HCT116 (cell line): ENCODE data around the gene PDXK. TPM values are rescaled to one million over a fixed set of nuclear protein-coding genes. Genes with fewer than 3 reads are reported as not detected.

Experiments
- ATAC-seq: fragments of 200-7000 bp; cut with Tn5 transposase; 2 replicates; pipeline ENCODE4 v1.9.1; 2020; ENCODE audit warnings: mild to moderate bottlenecking, moderate library complexity
- BruUV-seq: library from RNA; stranded (reverse); fragments of 400-500 nt; replicated peaks from 2 replicates; lab custom pipeline; 2021; lab: Mats Ljungman, UMichigan
- CTCF ChIA-PET: fragments of 300-600 bp; sonication (Branson Sonifier 250); formaldehyde crosslinking; loops from one replicate; lab custom pipeline; 2021; ENCODE audit warnings: antibody characterized with exemption; lab: Charles Lee
- POLR2A ChIA-PET: fragments of 300-600, 350-600 bp; sonication (Branson Sonifier 250); formaldehyde crosslinking; loops from one replicate; lab custom pipeline; 2021; ENCODE audit warnings: antibody characterized with exemption; lab: Charles Lee
- RAD21 ChIA-PET, 2 experiments: fragments of 300-600 bp; sonication (Branson Sonifier 250); formaldehyde crosslinking; loops; one replicate each; lab custom pipeline; 2023; ENCODE audit warnings: low total read pairs in 2 of 2; ENCODE audit not compliant: uncharacterized antibody in 2 of 2, unreplicated experiment in 2 of 2, low non-redundant PET in 1 of 2; lab: Charles Lee
- DNase-seq: peaks from one replicate; pipeline ENCODE4 v3.0.0-alpha.2; 2010; ENCODE audit warnings: low read depth, low spot score
- H2AFZ ChIP-seq: fragments of 200-600 bp; shearing (Covaris generic), sonication (generic); 2 replicates; pipeline ENCODE4 v1.6.1; 2017; ENCODE audit warnings: low read depth, mixed run types, mixed read lengths, antibody characterized with exemption, low read length; ENCODE audit not compliant: poor library complexity, severe bottlenecking
- H3K27ac ChIP-seq: 2 replicates; pipeline ENCODE4 v1.5.1; 2012; ENCODE audit warnings: low read depth, low read length
- H3K27me3 ChIP-seq: fragments of 200-600 bp; sonication (generic); 2 replicates; pipeline ENCODE4 v1.6.1; 2016; ENCODE audit warnings: mixed run types, low read length, mixed read lengths; ENCODE audit not compliant: insufficient read depth
- H3K36me3 ChIP-seq, 2 experiments: fragments of 200-500 bp in 1 of 2; fragments of 200-600 bp in 1 of 2; sonication (Bioruptor generic) in 1 of 2; sonication (generic) in 1 of 2; 2 replicates each; pipeline versions ENCODE4 v1.5.1 to v1.6.1; 2014 to 2016; ENCODE audit warnings: low read length in 2 of 2, inconsistent platforms in 1 of 2, mixed read lengths in 1 of 2, mixed run types in 1 of 2; ENCODE audit not compliant: insufficient read depth in 2 of 2, control insufficient read depth in 1 of 2
- H3K4me1 ChIP-seq, 2 experiments: fragments of 200-600 bp in 1 of 2; sonication (generic) in 1 of 2; 2 replicates each; pipeline versions ENCODE4 v1.5.1 to v1.6.1; 2012 to 2017; ENCODE audit warnings: low read length in 2 of 2, inconsistent platforms in 1 of 2, mild to moderate bottlenecking in 1 of 2, mixed read lengths in 1 of 2, mixed run types in 1 of 2, moderate library complexity in 1 of 2; ENCODE audit not compliant: insufficient read depth in 2 of 2, control insufficient read depth in 1 of 2
- H3K4me2 ChIP-seq: fragments of 200-600 bp; sonication (generic); 2 replicates; pipeline ENCODE4 v1.6.1; 2017; ENCODE audit warnings: mixed run types, low read length, mixed read lengths
- H3K4me3 ChIP-seq, 2 experiments: fragments of 200-600 bp in 1 of 2; sonication (generic) in 1 of 2; replicated peaks in 1 of 2; 2 replicates each; pipeline ENCODE4 v1.5.1; 2011 to 2016; ENCODE audit warnings: low read length in 2 of 2, control low read depth in 1 of 2, low read depth in 1 of 2, mild to moderate bottlenecking in 1 of 2, mixed read lengths in 1 of 2, mixed run types in 1 of 2
- H3K79me2 ChIP-seq: fragments of 200-600 bp; sonication (generic); 2 replicates; pipeline ENCODE4 v1.6.1; 2017; ENCODE audit warnings: mild to moderate bottlenecking, mixed run types, low read length, moderate library complexity, mixed read lengths; ENCODE audit not compliant: insufficient read depth
- H3K9ac ChIP-seq: fragments of 200-600 bp; sonication (generic); 2 replicates; pipeline ENCODE4 v1.6.1; 2016; ENCODE audit warnings: low read length, mixed read lengths
- H3K9me2 ChIP-seq: fragments of 200-600 bp; sonication (generic), shearing (Covaris generic); 2 replicates; pipeline ENCODE4 v1.6.1; 2017; ENCODE audit warnings: mixed run types, mild to moderate bottlenecking, moderate library complexity; ENCODE audit not compliant: insufficient read depth
- H3K9me3 ChIP-seq, 2 experiments: fragments of 200-500 bp in 1 of 2; fragments of 200-600 bp in 1 of 2; sonication (Bioruptor generic) in 1 of 2; sonication (generic) in 1 of 2; 2 replicates each; pipeline ENCODE4 v1.6.1; 2014 to 2017; ENCODE audit warnings: low read length in 2 of 2, mixed read lengths in 2 of 2, inconsistent platforms in 1 of 2, low read depth in 1 of 2, mild to moderate bottlenecking in 1 of 2, mixed run types in 1 of 2, moderate library complexity in 1 of 2; ENCODE audit not compliant: control insufficient read depth in 1 of 2, insufficient read depth in 1 of 2
- H4K20me1 ChIP-seq: fragments of 200-600 bp; sonication (generic), shearing (Covaris generic); 2 replicates; pipeline ENCODE4 v1.6.1; 2017; ENCODE audit warnings: mixed run types, mild to moderate bottlenecking, moderate library complexity; ENCODE audit not compliant: insufficient read depth
- ATF3 ChIP-seq: IDR thresholded peaks from 2 replicates; pipeline ENCODE4 v1.6.1; 2012
- CBX3 ChIP-seq: IDR thresholded peaks from 2 replicates; pipeline ENCODE4 v1.6.1; 2012; ENCODE audit warnings: low read depth
- ELF1 ChIP-seq: IDR thresholded peaks from 2 replicates; pipeline ENCODE4 v1.6.1; 2012; ENCODE audit warnings: low read depth, borderline replicate concordance
- EZH2 ChIP-seq: fragments of 200-600 bp; sonication (generic); IDR thresholded peaks from 2 replicates; pipeline ENCODE4 v1.6.1; 2017; ENCODE audit warnings: antibody characterized with exemption, mixed run types
- JUND ChIP-seq: IDR thresholded peaks from 2 replicates; pipeline ENCODE4 v1.6.1; 2012
- POLR2AphosphoS5 ChIP-seq: IDR thresholded peaks from 2 replicates; pipeline ENCODE4 v1.6.1; 2011; ENCODE audit warnings: mild to moderate bottlenecking, low read depth, low read length, moderate library complexity
- REST ChIP-seq: IDR thresholded peaks from 2 replicates; pipeline ENCODE4 v1.6.1; 2012; ENCODE audit warnings: low read depth
- SRF ChIP-seq: IDR thresholded peaks from 2 replicates; pipeline ENCODE4 v1.6.1; 2012; ENCODE audit warnings: low read depth
- YY1 ChIP-seq: IDR thresholded peaks from 2 replicates; pipeline ENCODE4 v1.6.1; 2011; ENCODE audit warnings: low read length, low read depth, moderate library complexity, mild to moderate bottlenecking; ENCODE audit not compliant: insufficient replicate concordance; ENCODE audit errors: extremely low read depth
- intact Hi-C: fragments of 100-400 bp; cut with micrococcal nuclease; formaldehyde crosslinking; loops from 2 replicates; pipeline ENCODE4 v1.10.0; 2022
- total RNA-seq: library from RNA; stranded (reverse); gene quantifications from one replicate; pipeline ENCODE4 v1.2.1, GENCODE V29; 2021; ENCODE audit not compliant: unreplicated experiment

PDXK gene
- total RNA-seq, 1 experiment from 2014 or later: 127 TPM

DNA sequence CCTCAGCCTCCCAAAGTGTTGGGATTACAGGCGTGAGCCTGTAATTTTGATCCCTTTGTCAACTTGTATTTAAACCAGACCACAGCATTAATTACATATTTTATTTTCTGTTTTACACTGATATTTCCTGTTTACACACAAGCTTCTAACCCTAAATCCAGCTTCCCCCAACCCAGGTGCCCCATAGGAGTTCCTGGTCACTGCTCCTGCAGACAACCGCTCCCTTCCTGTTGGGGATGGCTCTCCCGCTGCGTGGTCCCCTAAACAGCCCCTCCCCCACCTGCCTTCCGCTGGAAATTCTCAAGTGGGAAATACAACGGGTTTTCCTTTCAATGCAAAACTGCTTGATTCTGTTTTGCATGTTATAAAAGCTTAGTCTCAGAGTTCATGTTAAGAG, 53.5 kb downstream of the PDXK start:
- Histone ChIP-seq H3K27ac (no peak overlapping the region), H3K4me3 (no peak overlapping the region), H4K20me1 (no peaks in the 10 kb centered on the region), H3K27me3 (no peaks in the 10 kb centered on the region), H3K9me3 (no peaks in the 10 kb centered on the region), H3K4me2 (no peak overlapping the region), H3K9me2 (no peaks in the 10 kb centered on the region), H2AFZ (no peak overlapping the region), H3K4me1 (peaks cover 16 to 34% of the 10 kb centered on the region in 2 experiments), H3K36me3 (peaks cover 8 to 9% of the 10 kb centered on the region in 2 experiments; a peak in 3 of 4 replicates), H3K79me2 (peaks cover 18% of the 10 kb centered on the region), H3K9ac (no peak overlapping the region)
- DNase-seq: no peak
- ChIA-PET POLR2A (no interaction called here), CTCF (no interaction called here), RAD21 (no interaction called here)
- intact Hi-C loops: no loop called here
- BruUV-seq: no TSS peak
- no peak for ATAC-seq
- TF ChIP-seq POLR2AphosphoS5 (peak; percentile 15; the same call in 1 of the 2 replicates), REST (no peak)

DNA sequence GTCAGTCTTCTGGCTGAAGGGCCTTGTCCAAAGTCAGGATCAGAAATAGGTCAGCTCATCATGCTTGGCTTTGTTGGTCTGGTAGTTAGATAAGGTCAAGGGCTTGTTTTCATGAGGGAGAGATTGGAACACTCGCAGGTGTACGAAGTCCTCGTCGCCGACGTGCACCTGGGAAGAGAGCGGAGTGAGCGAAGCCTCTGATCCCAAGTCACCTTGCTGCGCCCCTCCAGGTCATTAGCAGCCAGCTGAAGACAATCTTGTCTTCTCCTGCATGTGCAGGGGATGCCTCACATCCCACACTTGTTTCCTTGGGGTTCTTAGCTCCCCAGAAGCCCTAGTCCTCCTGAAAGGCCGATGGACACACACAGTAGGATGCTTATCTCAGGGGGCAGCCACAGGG, 55.2 kb downstream of the PDXK start:
- intact Hi-C loops: no loop called here
- Histone ChIP-seq H3K9ac (no peak overlapping the region), H3K27me3 (no peaks in the 10 kb centered on the region), H3K4me3 (no peak overlapping the region), H3K27ac (no peak overlapping the region), H3K9me2 (no peaks in the 10 kb centered on the region), H3K4me2 (no peak overlapping the region), H3K36me3 (peaks cover 8 to 9% of the 10 kb centered on the region in 2 experiments; a peak in 3 of 4 replicates), H3K79me2 (peaks cover 18% of the 10 kb centered on the region), H3K4me1 (peaks cover 3 to 23% of the 10 kb centered on the region in 2 experiments; a peak in 3 of 4 replicates), H4K20me1 (no peaks in the 10 kb centered on the region), H2AFZ (no peak overlapping the region), H3K9me3 (no peaks in the 10 kb centered on the region)
- TF ChIP-seq ELF1 (no peak), POLR2AphosphoS5 (no peak), EZH2 (no peak), ATF3 (no peak), JUND (no peak), YY1 (no peak), SRF (no peak), CBX3 (no peak)
- POLR2A ChIA-PET: no interaction called here
- no TSS peak for BruUV-seq
- CTCF ChIA-PET: no interaction called here
- ATAC-seq: no peak
- RAD21 ChIA-PET: no interaction called here
- DNase-seq: no peak
